Esophagus squamous epithelium (tissue), 4 donors: ENCODE measurements around the gene CXorf65.

Experiments used
- POLR2A ChIP-seq, 4 donors: fragments of 450-650 bp; IDR thresholded peaks; one replicate each; pipeline ENCODE4 v1.6.1; 2017; ENCODE audit warnings: antibody characterized with exemption in 4 of 4, mild to moderate bottlenecking in 4 of 4, moderate library complexity in 3 of 4
- TF ChIP-seq, protein P1 (sequence below), 6 experiments: fragments of 450-650 bp in 4 of 6; fragments of 200-600 bp in 2 of 6; sonication (generic) in 2 of 6; IDR thresholded peaks; one replicate each; pipeline ENCODE4 v1.5.1; 2016 to 2019; ENCODE audit warnings: antibody characterized with exemption in 6 of 6, mild to moderate bottlenecking in 4 of 6, moderate library complexity in 4 of 6

DNA sequence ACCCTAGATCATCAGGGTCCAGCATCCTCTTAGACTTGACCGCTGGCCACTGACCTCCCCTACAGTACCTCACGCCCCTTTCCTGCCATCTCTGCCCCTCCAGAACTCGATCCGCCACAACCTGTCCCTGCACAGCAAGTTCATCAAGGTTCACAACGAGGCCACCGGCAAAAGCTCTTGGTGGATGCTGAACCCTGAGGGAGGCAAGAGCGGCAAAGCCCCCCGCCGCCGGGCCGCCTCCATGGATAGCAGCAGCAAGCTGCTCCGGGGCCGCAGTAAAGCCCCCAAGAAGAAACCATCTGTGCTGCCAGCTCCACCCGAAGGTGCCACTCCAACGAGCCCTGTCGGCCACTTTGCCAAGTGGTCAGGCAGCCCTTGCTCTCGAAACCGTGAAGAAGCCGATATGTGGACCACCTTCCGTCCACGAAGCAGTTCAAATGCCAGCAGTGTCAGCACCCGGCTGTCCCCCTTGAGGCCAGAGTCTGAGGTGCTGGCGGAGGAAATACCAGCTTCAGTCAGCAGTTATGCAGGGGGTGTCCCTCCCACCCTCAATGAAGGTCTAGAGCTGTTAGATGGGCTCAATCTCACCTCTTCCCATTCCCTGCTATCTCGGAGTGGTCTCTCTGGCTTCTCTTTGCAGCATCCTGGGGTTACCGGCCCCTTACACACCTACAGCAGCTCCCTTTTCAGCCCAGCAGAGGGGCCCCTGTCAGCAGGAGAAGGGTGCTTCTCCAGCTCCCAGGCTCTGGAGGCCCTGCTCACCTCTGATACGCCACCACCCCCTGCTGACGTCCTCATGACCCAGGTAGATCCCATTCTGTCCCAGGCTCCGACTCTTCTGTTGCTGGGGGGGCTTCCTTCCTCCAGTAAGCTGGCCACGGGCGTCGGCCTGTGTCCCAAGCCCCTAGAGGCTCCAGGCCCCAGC lies 5.7 kb downstream of the CXorf65 start:
- TF ChIP-seq, protein P1, sequence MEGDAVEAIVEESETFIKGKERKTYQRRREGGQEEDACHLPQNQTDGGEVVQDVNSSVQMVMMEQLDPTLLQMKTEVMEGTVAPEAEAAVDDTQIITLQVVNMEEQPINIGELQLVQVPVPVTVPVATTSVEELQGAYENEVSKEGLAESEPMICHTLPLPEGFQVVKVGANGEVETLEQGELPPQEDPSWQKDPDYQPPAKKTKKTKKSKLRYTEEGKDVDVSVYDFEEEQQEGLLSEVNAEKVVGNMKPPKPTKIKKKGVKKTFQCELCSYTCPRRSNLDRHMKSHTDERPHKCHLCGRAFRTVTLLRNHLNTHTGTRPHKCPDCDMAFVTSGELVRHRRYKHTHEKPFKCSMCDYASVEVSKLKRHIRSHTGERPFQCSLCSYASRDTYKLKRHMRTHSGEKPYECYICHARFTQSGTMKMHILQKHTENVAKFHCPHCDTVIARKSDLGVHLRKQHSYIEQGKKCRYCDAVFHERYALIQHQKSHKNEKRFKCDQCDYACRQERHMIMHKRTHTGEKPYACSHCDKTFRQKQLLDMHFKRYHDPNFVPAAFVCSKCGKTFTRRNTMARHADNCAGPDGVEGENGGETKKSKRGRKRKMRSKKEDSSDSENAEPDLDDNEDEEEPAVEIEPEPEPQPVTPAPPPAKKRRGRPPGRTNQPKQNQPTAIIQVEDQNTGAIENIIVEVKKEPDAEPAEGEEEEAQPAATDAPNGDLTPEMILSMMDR (IDR thresholded peaks at IDR 0.05), result no peak
- no peak for TF ChIP-seq POLR2A (IDR thresholded peaks at IDR 0.05)
